ENCODE results near the gene SLA2. TPM values are rescaled to one million over a fixed set of nuclear protein-coding genes. Genes with fewer than 3 reads are reported as not detected.

SLA2 gene
- total RNA-seq, 1 experiment from 2014 or later, result not detected

- H3K4me1 Mint-ChIP-seq (ENCODE audit: low read depth, unreplicated experiment), result no peaks in the 10 kb centered on the region
- no peaks in the 10 kb centered on the region for H3K27me3 Mint-ChIP-seq (ENCODE audit: unreplicated experiment)
- no peaks in the 10 kb centered on the region for H3K9me3 Mint-ChIP-seq (ENCODE audit: low read depth, unreplicated experiment)
- no peak for TF ChIP-seq CTCF (IDR thresholded peaks at IDR 0.05; ENCODE audit: unreplicated experiment)
- no peak overlapping the region for H3K27ac Mint-ChIP-seq (ENCODE audit: unreplicated experiment)
- intact Hi-C loops (cut with micrococcal nuclease; ENCODE audit: unreplicated experiment), result no loop called here
- DNase-seq, result no peak
- CTCF ChIA-PET, result interaction anchor here (0.5 to 0.9 kb wide), 3 partner anchors 13 to 235 kb away, joined by 3 to 7 read pairs (median 6); no protein-coding TSS in a partner anchor
- H3K4me3 Mint-ChIP-seq (ENCODE audit: low read depth, unreplicated experiment), result no peak overlapping the region
- BruUV-seq (replicated peaks), result no TSS peak
- H3K36me3 Mint-ChIP-seq (ENCODE audit: insufficient read depth, unreplicated experiment), result no peaks in the 10 kb centered on the region
These were observed 13.3 kb downstream of the SLA2 start for GRCh38 chr20:36632487-36633284.

- Mint-ChIP-seq H3K4me1 (ENCODE audit: low read depth, unreplicated experiment) (no peaks in the 10 kb centered on the region), H3K27me3 (ENCODE audit: unreplicated experiment) (no peaks in the 10 kb centered on the region), H3K27ac (ENCODE audit: unreplicated experiment) (no peak overlapping the region), H3K36me3 (ENCODE audit: insufficient read depth, unreplicated experiment) (no peaks in the 10 kb centered on the region), H3K4me3 (ENCODE audit: low read depth, unreplicated experiment) (no peak overlapping the region), H3K9me3 (ENCODE audit: low read depth, unreplicated experiment) (no peaks in the 10 kb centered on the region)
- DNase-seq, result no peak
- CTCF ChIA-PET, result interaction anchor here (0.5 to 0.6 kb wide), 2 partner anchors 12 to 236 kb away, joined by 6 to 7 read pairs; no protein-coding TSS in a partner anchor
- no peak for TF ChIP-seq CTCF (IDR thresholded peaks at IDR 0.05; ENCODE audit: unreplicated experiment)
- BruUV-seq (replicated peaks), result no TSS peak
- intact Hi-C loops (cut with micrococcal nuclease; ENCODE audit: unreplicated experiment), result no loop called here
These were observed 13.9 kb downstream of the SLA2 start for GRCh38 chr20:36632147-36632486.

- CTCF ChIA-PET, result no interaction called here
- intact Hi-C loops (cut with micrococcal nuclease; ENCODE audit: unreplicated experiment), result no loop called here
- no peak for TF ChIP-seq CTCF (IDR thresholded peaks at IDR 0.05; ENCODE audit: unreplicated experiment)
- H3K4me1 Mint-ChIP-seq (ENCODE audit: low read depth, unreplicated experiment), result no peaks in the 10 kb centered on the region
- no peak overlapping the region for H3K4me3 Mint-ChIP-seq (ENCODE audit: low read depth, unreplicated experiment)
- H3K9me3 Mint-ChIP-seq (ENCODE audit: low read depth, unreplicated experiment), result no peaks in the 10 kb centered on the region
- no peak overlapping the region for H3K27ac Mint-ChIP-seq (ENCODE audit: unreplicated experiment)
- no peak for DNase-seq
- H3K36me3 Mint-ChIP-seq (ENCODE audit: insufficient read depth, unreplicated experiment), result no peaks in the 10 kb centered on the region
- no TSS peak for BruUV-seq (replicated peaks)
- no peaks in the 10 kb centered on the region for H3K27me3 Mint-ChIP-seq (ENCODE audit: unreplicated experiment)
These were observed 14.3 kb downstream of the SLA2 start for GRCh38 chr20:36631646-36632045.

GRCh38 chr20:36629719-36630681 lies 16.0 kb downstream of the SLA2 start:
- no peak for DNase-seq
- no peak for TF ChIP-seq CTCF (IDR thresholded peaks at IDR 0.05; ENCODE audit: unreplicated experiment)
- peaks cover 2% of the 10 kb centered on the region for H3K4me1 Mint-ChIP-seq (ENCODE audit: low read depth, unreplicated experiment)
- H3K4me3 Mint-ChIP-seq (ENCODE audit: low read depth, unreplicated experiment), result no peak overlapping the region
- H3K27me3 Mint-ChIP-seq (ENCODE audit: unreplicated experiment), result no peaks in the 10 kb centered on the region
- H3K27ac Mint-ChIP-seq (ENCODE audit: unreplicated experiment), result no peak overlapping the region
- intact Hi-C loops (cut with micrococcal nuclease; ENCODE audit: unreplicated experiment), result no loop called here
- no TSS peak for BruUV-seq (replicated peaks)
- CTCF ChIA-PET, result interaction anchor here (0.6 kb wide), 1 partner anchor 1675 kb away, joined by 8 read pairs; no protein-coding TSS in a partner anchor
- no peaks in the 10 kb centered on the region for H3K9me3 Mint-ChIP-seq (ENCODE audit: low read depth, unreplicated experiment)
- H3K36me3 Mint-ChIP-seq (ENCODE audit: insufficient read depth, unreplicated experiment), result no peaks in the 10 kb centered on the region

Measured in Calu3 (cell line).